Spleen (tissue), 7 donors: Measurements from ENCODE around the gene PRLH.

Experiments used
- POLR2A ChIP-seq, 3 donors: fragments of 450-650 bp; IDR thresholded peaks; one replicate each; pipeline ENCODE4 v1.5.1; 2017; ENCODE audit warnings: antibody characterized with exemption in 3 of 3, mild to moderate bottlenecking in 1 of 3
- TF ChIP-seq, protein P1 (sequence below), 11 experiments: fragments of 200-600 bp in 7 of 11; fragments of 450-650 bp in 4 of 11; sonication (generic) in 4 of 11; IDR thresholded peaks in 8 of 11; conservative IDR thresholded peaks in 3 of 11; 1 replicate in 7 of 11; 2 replicates in 4 of 11; pipeline versions ENCODE4 v1.4.0 to v1.8.0; 2016 to 2021; ENCODE audit warnings: antibody characterized with exemption in 11 of 11, inconsistent platforms in 4 of 11, mild to moderate bottlenecking in 1 of 11
- donor health status: DM: no; HTN: no; CAD: no; lungs with moderate emphysema.
- donor health status: DM: no; HTN: no; CAD: no.
- donor health status: DM: no; HTN: no; CAD: no.

DNA sequence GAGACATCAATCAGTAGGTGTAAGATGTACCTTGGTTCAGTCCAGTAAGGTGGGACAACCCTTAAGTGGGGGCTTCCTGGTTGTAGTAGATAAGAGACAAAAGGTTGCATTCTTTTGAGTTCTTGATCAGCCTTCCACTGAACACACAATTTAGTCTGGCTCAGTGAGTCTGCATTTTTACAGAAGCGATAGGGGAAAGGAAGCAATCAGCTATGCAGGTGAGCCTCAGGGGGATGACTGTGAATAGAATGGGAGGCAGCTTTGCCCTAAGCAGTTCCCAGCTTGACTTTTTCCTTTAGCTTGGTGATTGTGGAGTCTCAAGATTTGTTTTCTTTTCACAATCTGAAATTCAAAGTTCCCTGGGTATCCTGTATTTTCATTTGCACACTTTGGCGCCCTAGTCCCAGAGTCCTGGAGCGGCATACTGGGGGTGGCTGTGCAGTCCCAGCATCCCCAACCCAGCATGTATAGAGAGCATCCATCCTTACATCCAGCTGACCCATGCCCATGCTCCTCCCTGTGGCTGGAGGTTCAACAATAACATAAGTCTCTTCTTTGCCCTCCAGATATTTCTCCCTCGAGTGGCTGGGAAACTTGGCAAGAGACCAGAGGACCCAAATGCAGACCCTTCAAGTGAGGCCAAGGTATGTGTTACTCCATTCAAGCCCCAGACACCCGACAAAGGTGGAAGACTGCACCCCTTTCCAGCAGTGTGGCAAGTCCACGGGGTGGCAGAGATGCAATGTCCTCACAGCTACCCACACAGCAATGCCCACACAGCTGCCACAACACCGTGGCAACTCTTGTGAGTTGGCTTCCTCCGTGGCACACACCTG, 20.1 kb upstream of the PRLH start:
- no peak for TF ChIP-seq POLR2A (IDR thresholded peaks at IDR 0.05)
- TF ChIP-seq, protein P1, sequence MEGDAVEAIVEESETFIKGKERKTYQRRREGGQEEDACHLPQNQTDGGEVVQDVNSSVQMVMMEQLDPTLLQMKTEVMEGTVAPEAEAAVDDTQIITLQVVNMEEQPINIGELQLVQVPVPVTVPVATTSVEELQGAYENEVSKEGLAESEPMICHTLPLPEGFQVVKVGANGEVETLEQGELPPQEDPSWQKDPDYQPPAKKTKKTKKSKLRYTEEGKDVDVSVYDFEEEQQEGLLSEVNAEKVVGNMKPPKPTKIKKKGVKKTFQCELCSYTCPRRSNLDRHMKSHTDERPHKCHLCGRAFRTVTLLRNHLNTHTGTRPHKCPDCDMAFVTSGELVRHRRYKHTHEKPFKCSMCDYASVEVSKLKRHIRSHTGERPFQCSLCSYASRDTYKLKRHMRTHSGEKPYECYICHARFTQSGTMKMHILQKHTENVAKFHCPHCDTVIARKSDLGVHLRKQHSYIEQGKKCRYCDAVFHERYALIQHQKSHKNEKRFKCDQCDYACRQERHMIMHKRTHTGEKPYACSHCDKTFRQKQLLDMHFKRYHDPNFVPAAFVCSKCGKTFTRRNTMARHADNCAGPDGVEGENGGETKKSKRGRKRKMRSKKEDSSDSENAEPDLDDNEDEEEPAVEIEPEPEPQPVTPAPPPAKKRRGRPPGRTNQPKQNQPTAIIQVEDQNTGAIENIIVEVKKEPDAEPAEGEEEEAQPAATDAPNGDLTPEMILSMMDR (IDR thresholded peaks at IDR 0.05 in 8 of 11, conservative IDR thresholded peaks at IDR 0.05 in 3 of 11): no peak
